ENCODE results near the gene CD300LF. TPM values are rescaled to one million over a fixed set of nuclear protein-coding genes. Genes with fewer than 3 reads are reported as not detected.

CD300LF gene
- total RNA-seq, 1 donor from 2014 or later: 0.49 TPM

- Histone ChIP-seq H3K27me3 (no peaks in the 10 kb centered on the region), H3K4me1 (peaks cover 76% of the 10 kb centered on the region), H3K27ac (peak overlapping the region; percentile 86), H3K4me3 (peak overlapping the region; percentile 62 to 98), H3K36me3 (no peaks in the 10 kb centered on the region), H3K9me3 (no peaks in the 10 kb centered on the region)
- intact Hi-C loops (cut with DNase I): no loop called here
- no peak for TF ChIP-seq CTCF (IDR thresholded peaks at IDR 0.05)
- TF ChIP-seq POLR2AphosphoS5 (IDR thresholded peaks at IDR 0.05; ENCODE audit: insufficient read depth in 1 of 2, low read depth in 1 of 2): no peak
- no peak for TF ChIP-seq POLR2A (IDR thresholded peaks at IDR 0.05)
- no peak for DNase-seq (ENCODE audit: extremely low spot score in 2 of 2)
Measured at GRCh38 chr17:74750039-74750326, 37.3 kb upstream of the CD300LF start.

GRCh38 chr17:74749279-74750038, 36.7 kb upstream of the CD300LF start:
- H3K4me1 ChIP-seq: peaks cover 75% of the 10 kb centered on the region
- TF ChIP-seq CTCF (IDR thresholded peaks at IDR 0.05): no peak
- peak in 1 of 2 donors; percentile 11 for TF ChIP-seq POLR2A (IDR thresholded peaks at IDR 0.05)
- DNase-seq (ENCODE audit: extremely low spot score in 2 of 2): no peak
- peak overlapping the region; percentile 86 for H3K27ac ChIP-seq
- no peaks in the 10 kb centered on the region for H3K36me3 ChIP-seq
- intact Hi-C loops (cut with DNase I): loop anchor here (5.0 kb wide), 1 partner anchor 33 kb away; no protein-coding TSS in a partner anchor
- no peaks in the 10 kb centered on the region for H3K9me3 ChIP-seq
- peak overlapping the region; percentile 62 to 98 for H3K4me3 ChIP-seq
- H3K27me3 ChIP-seq: no peaks in the 10 kb centered on the region

- intact Hi-C loops (cut with DNase I): loop anchor here (5.0 kb wide), 1 partner anchor 34 kb away; no protein-coding TSS in a partner anchor
- DNase-seq (ENCODE audit: extremely low spot score in 2 of 2): no peak
- TF ChIP-seq CTCF (IDR thresholded peaks at IDR 0.05): no peak
- peak; percentile 12 to 95 for TF ChIP-seq POLR2AphosphoS5 (IDR thresholded peaks at IDR 0.05; ENCODE audit: insufficient read depth in 1 of 2, low read depth in 1 of 2)
- TF ChIP-seq POLR2A (IDR thresholded peaks at IDR 0.05): peak in 1 of 2 donors; percentile 93
- peak within 1 kb of the TSS; percentile 86 for H3K27ac ChIP-seq
- H3K36me3 ChIP-seq: no peaks in the 10 kb centered on the region
- H3K9me3 ChIP-seq: no peaks in the 10 kb centered on the region
- H3K4me1 ChIP-seq: peaks cover 67% of the 10 kb centered on the region
- peak within 1 kb of the TSS; percentile 62 to 98 for H3K4me3 ChIP-seq
- H3K27me3 ChIP-seq: no peaks in the 10 kb centered on the region
Measured at GRCh38 chr17:74748529-74749278, 36.0 kb upstream of the CD300LF start, which contains the start of gene NHERF1. TSS of gene NHERF1 (plus strand) at chr17:74748628. CDS start at chr17:74748847, 219 bp downstream.

GRCh38 chr17:74748279-74748528, 35.5 kb upstream of the CD300LF start:
- no peak for TF ChIP-seq POLR2A (IDR thresholded peaks at IDR 0.05)
- peak in 1 of 3 experiments; percentile 4 for TF ChIP-seq CTCF (IDR thresholded peaks at IDR 0.05)
- Histone ChIP-seq H3K27ac (peak overlapping the region; percentile 86), H3K27me3 (no peaks in the 10 kb centered on the region), H3K4me3 (peak overlapping the region; percentile 62 to 98), H3K4me1 (peaks cover 64% of the 10 kb centered on the region), H3K9me3 (no peaks in the 10 kb centered on the region), H3K36me3 (no peaks in the 10 kb centered on the region)
- intact Hi-C loops (cut with DNase I): loop anchor here (5.0 kb wide), 1 partner anchor 34 kb away; no protein-coding TSS in a partner anchor
- no peak for DNase-seq (ENCODE audit: extremely low spot score in 2 of 2)

GRCh38 chr17:74746922-74747321, 34.2 kb upstream of the CD300LF start:
- intact Hi-C loops (cut with DNase I): loop anchor here (5.0 kb wide), 1 partner anchor 35 kb away; no protein-coding TSS in a partner anchor
- no peak for DNase-seq (ENCODE audit: extremely low spot score in 2 of 2)
- no peaks in the 10 kb centered on the region for H3K36me3 ChIP-seq
- TF ChIP-seq POLR2A (IDR thresholded peaks at IDR 0.05) (no peak), POLR2AphosphoS5 (IDR thresholded peaks at IDR 0.05; ENCODE audit: insufficient read depth in 1 of 2, low read depth in 1 of 2) (no peak), CTCF (IDR thresholded peaks at IDR 0.05) (no peak)
- H3K9me3 ChIP-seq: no peaks in the 10 kb centered on the region
- no peaks in the 10 kb centered on the region for H3K27me3 ChIP-seq
- H3K4me3 ChIP-seq: no peak overlapping the region
- H3K4me1 ChIP-seq: peaks cover 51% of the 10 kb centered on the region
- no peak overlapping the region for H3K27ac ChIP-seq
